Suprapubic skin (tissue), 4 donors: ENCODE measurements around the gene PYGB.

Experiments
- POLR2A ChIP-seq, 2 donors: fragments of 450-650 bp; IDR thresholded peaks; one replicate each; pipeline ENCODE4 v1.6.1; 2017; ENCODE audit warnings: antibody characterized with exemption in 2 of 2, mild to moderate bottlenecking in 2 of 2, moderate library complexity in 2 of 2
- POLR2AphosphoS5 ChIP-seq, 3 donors: sonication (generic); formaldehyde crosslinking; IDR thresholded peaks; one replicate each; pipeline ENCODE4 v1.6.1; 2017; ENCODE audit warnings: antibody characterized with exemption in 3 of 3
- TF ChIP-seq, protein P1 (sequence below), 2 donors: fragments of 200-600 bp in 1 of 2; fragments of 450-650 bp in 1 of 2; sonication (generic) in 1 of 2; IDR thresholded peaks; one replicate each; pipeline ENCODE4 v1.5.1; 2016 to 2019; ENCODE audit warnings: antibody characterized with exemption in 2 of 2, mild to moderate bottlenecking in 1 of 2, moderate library complexity in 1 of 2

DNA sequence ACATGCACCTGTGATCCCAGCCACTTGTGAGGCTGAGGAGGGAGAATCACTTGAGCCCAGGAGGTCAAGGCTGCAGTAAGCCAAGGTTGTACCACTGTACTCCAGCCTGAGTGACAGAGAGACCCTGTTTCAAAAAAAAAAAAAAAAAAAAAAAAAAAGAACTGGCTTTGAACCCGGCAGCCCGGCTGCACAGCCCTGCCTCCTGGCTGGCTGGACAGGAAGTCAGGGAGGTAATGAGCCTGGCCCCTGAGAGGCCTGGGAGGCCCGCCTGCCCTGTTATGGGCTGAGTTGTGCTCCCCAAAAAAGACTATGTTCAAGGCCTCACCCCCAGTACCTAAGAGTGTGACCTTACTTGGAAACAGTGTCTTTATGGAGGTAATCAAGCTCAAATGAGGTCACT is 77.2 kb downstream of the PYGB start:
- TF ChIP-seq, protein P1, sequence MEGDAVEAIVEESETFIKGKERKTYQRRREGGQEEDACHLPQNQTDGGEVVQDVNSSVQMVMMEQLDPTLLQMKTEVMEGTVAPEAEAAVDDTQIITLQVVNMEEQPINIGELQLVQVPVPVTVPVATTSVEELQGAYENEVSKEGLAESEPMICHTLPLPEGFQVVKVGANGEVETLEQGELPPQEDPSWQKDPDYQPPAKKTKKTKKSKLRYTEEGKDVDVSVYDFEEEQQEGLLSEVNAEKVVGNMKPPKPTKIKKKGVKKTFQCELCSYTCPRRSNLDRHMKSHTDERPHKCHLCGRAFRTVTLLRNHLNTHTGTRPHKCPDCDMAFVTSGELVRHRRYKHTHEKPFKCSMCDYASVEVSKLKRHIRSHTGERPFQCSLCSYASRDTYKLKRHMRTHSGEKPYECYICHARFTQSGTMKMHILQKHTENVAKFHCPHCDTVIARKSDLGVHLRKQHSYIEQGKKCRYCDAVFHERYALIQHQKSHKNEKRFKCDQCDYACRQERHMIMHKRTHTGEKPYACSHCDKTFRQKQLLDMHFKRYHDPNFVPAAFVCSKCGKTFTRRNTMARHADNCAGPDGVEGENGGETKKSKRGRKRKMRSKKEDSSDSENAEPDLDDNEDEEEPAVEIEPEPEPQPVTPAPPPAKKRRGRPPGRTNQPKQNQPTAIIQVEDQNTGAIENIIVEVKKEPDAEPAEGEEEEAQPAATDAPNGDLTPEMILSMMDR (IDR thresholded peaks at IDR 0.05) = no peak
- no peak for TF ChIP-seq POLR2A (IDR thresholded peaks at IDR 0.05)
- no peak for TF ChIP-seq POLR2AphosphoS5 (IDR thresholded peaks at IDR 0.05)
